ENCODE results near the gene NUAK1. TPM values are rescaled to one million over a fixed set of nuclear protein-coding genes. Genes with fewer than 3 reads are reported as not detected.

Gene NUAK1
- total RNA-seq, 4 donors from 2014 or later, result 0.75 to 14.7 (median 3.5) TPM

GRCh38 chr12:106079148-106079738 lies 59.5 kb downstream of the NUAK1 start:
- H3K9me3 ChIP-seq, result no peaks in the 10 kb centered on the region
- no peak for DNase-seq
- TF ChIP-seq, protein P1, sequence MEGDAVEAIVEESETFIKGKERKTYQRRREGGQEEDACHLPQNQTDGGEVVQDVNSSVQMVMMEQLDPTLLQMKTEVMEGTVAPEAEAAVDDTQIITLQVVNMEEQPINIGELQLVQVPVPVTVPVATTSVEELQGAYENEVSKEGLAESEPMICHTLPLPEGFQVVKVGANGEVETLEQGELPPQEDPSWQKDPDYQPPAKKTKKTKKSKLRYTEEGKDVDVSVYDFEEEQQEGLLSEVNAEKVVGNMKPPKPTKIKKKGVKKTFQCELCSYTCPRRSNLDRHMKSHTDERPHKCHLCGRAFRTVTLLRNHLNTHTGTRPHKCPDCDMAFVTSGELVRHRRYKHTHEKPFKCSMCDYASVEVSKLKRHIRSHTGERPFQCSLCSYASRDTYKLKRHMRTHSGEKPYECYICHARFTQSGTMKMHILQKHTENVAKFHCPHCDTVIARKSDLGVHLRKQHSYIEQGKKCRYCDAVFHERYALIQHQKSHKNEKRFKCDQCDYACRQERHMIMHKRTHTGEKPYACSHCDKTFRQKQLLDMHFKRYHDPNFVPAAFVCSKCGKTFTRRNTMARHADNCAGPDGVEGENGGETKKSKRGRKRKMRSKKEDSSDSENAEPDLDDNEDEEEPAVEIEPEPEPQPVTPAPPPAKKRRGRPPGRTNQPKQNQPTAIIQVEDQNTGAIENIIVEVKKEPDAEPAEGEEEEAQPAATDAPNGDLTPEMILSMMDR (IDR thresholded peaks at IDR 0.05), result no peak
- no peak for TF ChIP-seq POLR2AphosphoS5 (IDR thresholded peaks at IDR 0.05)
- no peak for TF ChIP-seq POLR2A (IDR thresholded peaks at IDR 0.05)
- no peak for TF ChIP-seq EP300 (IDR thresholded peaks at IDR 0.05; ENCODE audit: low read depth)
- H3K36me3 ChIP-seq, result no peaks in the 10 kb centered on the region
- in situ Hi-C loops (cut with MboI; ENCODE audit: low pct_ligation_motif_present in 1 of 4, low pct_unique_long_range_greater_than_20kb in 1 of 4, low sequenced_read_pairs in 3 of 4) (no loop called here), intact Hi-C loops (cut with DNase I; ENCODE audit: low total_unique reads) (no loop called here)
- H3K4me1 ChIP-seq, result peaks cover 0 to 22% (median 15%) of the 10 kb centered on the region in 4 donors
- no peak overlapping the region for H3K4me3 ChIP-seq
- 86 to 100% methylated on average over 1 of the region's 1 CpG for WGBS, 2 donors (ENCODE audit: low coverage in 1 of 2)
- no peaks in the 10 kb centered on the region for H3K27me3 ChIP-seq
- no peak overlapping the region for H3K27ac ChIP-seq

DNA sequence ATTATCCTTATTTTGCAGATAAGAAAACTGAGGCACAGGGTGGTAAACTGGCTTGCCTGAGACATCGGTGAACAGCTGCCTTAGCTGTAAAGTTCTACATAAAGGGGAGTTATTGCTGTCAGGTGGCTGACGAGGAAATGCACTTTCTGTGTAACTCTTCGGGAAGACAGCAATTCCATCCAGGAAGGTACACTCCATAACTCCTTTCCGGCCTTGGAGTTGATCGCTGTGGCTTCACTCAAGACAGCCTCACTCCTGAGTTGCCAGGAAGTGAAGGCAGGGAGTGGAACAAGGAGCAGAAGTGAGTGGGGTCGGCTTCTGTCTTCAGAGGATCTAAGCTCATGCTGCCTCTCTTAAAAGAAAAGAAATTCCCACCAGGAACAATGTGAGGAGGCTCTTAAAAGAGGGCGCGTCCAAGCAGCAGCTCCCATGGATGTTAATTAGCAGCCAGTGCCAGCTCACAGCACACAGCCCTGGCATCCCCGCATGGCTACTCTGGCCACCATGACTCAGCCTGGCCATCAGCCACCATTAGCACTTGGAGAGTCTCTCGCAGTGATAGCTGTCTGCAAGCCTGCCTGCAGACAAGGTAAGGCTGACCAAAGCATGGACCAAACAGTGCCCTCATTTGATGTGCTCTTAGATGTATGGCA lies 60.3 kb downstream of the NUAK1 start:
- TF ChIP-seq POLR2A (IDR thresholded peaks at IDR 0.05), result no peak
- TF ChIP-seq, protein P1 (IDR thresholded peaks at IDR 0.05), result no peak
- no peak for TF ChIP-seq POLR2AphosphoS5 (IDR thresholded peaks at IDR 0.05)
- TF ChIP-seq EP300 (IDR thresholded peaks at IDR 0.05; ENCODE audit: low read depth), result no peak
- Histone ChIP-seq H3K36me3 (no peaks in the 10 kb centered on the region), H3K4me3 (no peak overlapping the region), H3K27ac (no peak overlapping the region), H3K9me3 (no peaks in the 10 kb centered on the region), H3K4me1 (peaks cover 0 to 22% (median 13%) of the 10 kb centered on the region in 4 donors), H3K27me3 (no peaks in the 10 kb centered on the region)
- 35 to 55% methylated on average over 2 to 10 of the region's 10 CpGs for WGBS, 2 donors (ENCODE audit: low coverage in 1 of 2)
- intact Hi-C loops (cut with DNase I; ENCODE audit: low total_unique reads) (no loop called here), in situ Hi-C loops (cut with MboI; ENCODE audit: low pct_ligation_motif_present in 1 of 4, low pct_unique_long_range_greater_than_20kb in 1 of 4, low sequenced_read_pairs in 3 of 4) (no loop called here)
- peak; percentile 15 for DNase-seq

GRCh38 chr12:106074706-106075392 lies 63.9 kb downstream of the NUAK1 start:
- TF ChIP-seq POLR2A (IDR thresholded peaks at IDR 0.05), result no peak
- no peak for TF ChIP-seq EP300 (IDR thresholded peaks at IDR 0.05; ENCODE audit: low read depth)
- peak in 2 of 3 donors; percentile 25 to 69 for TF ChIP-seq POLR2AphosphoS5 (IDR thresholded peaks at IDR 0.05)
- TF ChIP-seq, protein P1 (IDR thresholded peaks at IDR 0.05), result no peak
- Histone ChIP-seq H3K9me3 (no peaks in the 10 kb centered on the region), H3K36me3 (no peaks in the 10 kb centered on the region), H3K4me3 (no peak overlapping the region), H3K27me3 (no peaks in the 10 kb centered on the region), H3K4me1 (peaks cover 0 to 15% (median 6%) of the 10 kb centered on the region in 4 donors), H3K27ac (peak overlapping the region in 1 of 4 donors; percentile 17)
- in situ Hi-C loops (cut with MboI; ENCODE audit: low pct_ligation_motif_present in 1 of 4, low pct_unique_long_range_greater_than_20kb in 1 of 4, low sequenced_read_pairs in 3 of 4) (no loop called here), intact Hi-C loops (cut with DNase I; ENCODE audit: low total_unique reads) (no loop called here)
- 60 to 80% methylated on average over 1 to 11 of the region's 11 CpGs for WGBS, 2 donors (ENCODE audit: low coverage in 1 of 2)
- DNase-seq, result no peak

GRCh38 chr12:106074361-106074705 lies 64.4 kb downstream of the NUAK1 start:
- in situ Hi-C loops (cut with MboI; ENCODE audit: low pct_ligation_motif_present in 1 of 4, low pct_unique_long_range_greater_than_20kb in 1 of 4, low sequenced_read_pairs in 3 of 4), result no loop called here
- H3K4me3 ChIP-seq, result no peak overlapping the region
- intact Hi-C loops (cut with DNase I; ENCODE audit: low total_unique reads), result no loop called here
- no peaks in the 10 kb centered on the region for H3K36me3 ChIP-seq
- peaks cover 0 to 15% (median 5%) of the 10 kb centered on the region in 4 donors for H3K4me1 ChIP-seq
- TF ChIP-seq, protein P1 (IDR thresholded peaks at IDR 0.05), result no peak
- TF ChIP-seq POLR2A (IDR thresholded peaks at IDR 0.05) (no peak), EP300 (IDR thresholded peaks at IDR 0.05; ENCODE audit: low read depth) (no peak), POLR2AphosphoS5 (IDR thresholded peaks at IDR 0.05) (no peak)
- DNase-seq, result no peak
- peak overlapping the region in 1 of 4 donors; percentile 17 for H3K27ac ChIP-seq
- H3K27me3 ChIP-seq, result no peaks in the 10 kb centered on the region
- 63% methylated on average over 1 of the region's 1 CpG; no CpG with 5 or more reads in 1 of the 2 donors for WGBS, 2 donors (ENCODE audit: low coverage in 1 of 2)
- H3K9me3 ChIP-seq, result no peaks in the 10 kb centered on the region
